ENCODE measurements around the gene ATP7B. TPM values are rescaled to one million over a fixed set of nuclear protein-coding genes. Genes with fewer than 3 reads are reported as not detected.

Gene ATP7B
- total RNA-seq, 1 donor from 2014 or later = 3.8 TPM

DNA sequence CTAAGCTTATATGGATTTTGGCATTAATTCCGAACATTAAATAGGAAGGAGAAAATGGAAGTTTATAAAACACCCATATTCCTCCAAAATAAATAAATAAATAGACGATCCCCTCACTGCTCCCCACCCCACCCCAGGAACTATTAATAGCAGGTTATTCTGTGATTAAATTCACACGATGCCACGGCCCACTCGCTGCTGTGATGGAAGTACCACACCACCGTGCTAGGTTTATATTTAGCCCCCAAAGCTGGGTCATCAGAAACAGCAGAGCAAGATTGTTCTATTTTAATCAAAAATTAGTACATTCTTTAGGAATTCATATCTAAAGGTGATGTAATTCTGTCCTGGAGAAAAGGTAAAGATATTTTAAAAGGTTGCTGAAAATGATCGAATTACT lies 84.1 kb downstream of the ATP7B start:
- TF ChIP-seq, protein P1, sequence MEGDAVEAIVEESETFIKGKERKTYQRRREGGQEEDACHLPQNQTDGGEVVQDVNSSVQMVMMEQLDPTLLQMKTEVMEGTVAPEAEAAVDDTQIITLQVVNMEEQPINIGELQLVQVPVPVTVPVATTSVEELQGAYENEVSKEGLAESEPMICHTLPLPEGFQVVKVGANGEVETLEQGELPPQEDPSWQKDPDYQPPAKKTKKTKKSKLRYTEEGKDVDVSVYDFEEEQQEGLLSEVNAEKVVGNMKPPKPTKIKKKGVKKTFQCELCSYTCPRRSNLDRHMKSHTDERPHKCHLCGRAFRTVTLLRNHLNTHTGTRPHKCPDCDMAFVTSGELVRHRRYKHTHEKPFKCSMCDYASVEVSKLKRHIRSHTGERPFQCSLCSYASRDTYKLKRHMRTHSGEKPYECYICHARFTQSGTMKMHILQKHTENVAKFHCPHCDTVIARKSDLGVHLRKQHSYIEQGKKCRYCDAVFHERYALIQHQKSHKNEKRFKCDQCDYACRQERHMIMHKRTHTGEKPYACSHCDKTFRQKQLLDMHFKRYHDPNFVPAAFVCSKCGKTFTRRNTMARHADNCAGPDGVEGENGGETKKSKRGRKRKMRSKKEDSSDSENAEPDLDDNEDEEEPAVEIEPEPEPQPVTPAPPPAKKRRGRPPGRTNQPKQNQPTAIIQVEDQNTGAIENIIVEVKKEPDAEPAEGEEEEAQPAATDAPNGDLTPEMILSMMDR (IDR thresholded peaks at IDR 0.05; ENCODE audit: borderline replicate concordance) = no peak
- H3K4me3 ChIP-seq = no peak overlapping the region
- no peak overlapping the region for H3K27ac ChIP-seq (replicated peaks)
- H3K4me1 ChIP-seq = peaks cover 11% of the 10 kb centered on the region
- H3K27me3 ChIP-seq (ENCODE audit: low read depth) = no peaks in the 10 kb centered on the region
- intact Hi-C loops (cut with micrococcal nuclease) = no loop called here
- no peak for DNase-seq
- no peaks in the 10 kb centered on the region for H3K9me3 ChIP-seq (replicated peaks)
- peaks cover 9% of the 10 kb centered on the region for H3K36me3 ChIP-seq

DNA sequence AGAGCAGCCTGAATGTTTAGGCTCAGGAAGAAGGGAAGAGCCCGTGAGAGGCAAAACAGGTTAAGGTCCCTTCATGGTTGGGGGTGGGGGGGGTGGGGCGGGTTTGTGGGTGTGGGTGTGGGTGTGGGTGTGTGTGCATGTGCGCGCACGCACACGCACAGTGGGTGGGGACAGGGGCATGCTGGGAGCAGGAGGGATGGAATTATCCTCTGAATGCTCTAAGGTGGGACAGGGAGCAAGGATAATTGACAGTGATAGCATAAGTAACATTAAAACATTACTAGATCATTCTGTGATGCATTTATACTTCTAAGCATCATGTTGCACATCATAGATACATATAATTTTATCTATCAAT lies 84.7 kb downstream of the ATP7B start:
- Histone ChIP-seq H3K27me3 (ENCODE audit: low read depth) (no peaks in the 10 kb centered on the region), H3K27ac (replicated peaks) (no peak overlapping the region), H3K36me3 (peaks cover 3% of the 10 kb centered on the region), H3K4me3 (no peak overlapping the region), H3K9me3 (replicated peaks) (no peaks in the 10 kb centered on the region), H3K4me1 (peaks cover 11% of the 10 kb centered on the region)
- DNase-seq = no peak
- TF ChIP-seq, protein P1 (IDR thresholded peaks at IDR 0.05; ENCODE audit: borderline replicate concordance) = no peak
- intact Hi-C loops (cut with micrococcal nuclease) = no loop called here

DNA sequence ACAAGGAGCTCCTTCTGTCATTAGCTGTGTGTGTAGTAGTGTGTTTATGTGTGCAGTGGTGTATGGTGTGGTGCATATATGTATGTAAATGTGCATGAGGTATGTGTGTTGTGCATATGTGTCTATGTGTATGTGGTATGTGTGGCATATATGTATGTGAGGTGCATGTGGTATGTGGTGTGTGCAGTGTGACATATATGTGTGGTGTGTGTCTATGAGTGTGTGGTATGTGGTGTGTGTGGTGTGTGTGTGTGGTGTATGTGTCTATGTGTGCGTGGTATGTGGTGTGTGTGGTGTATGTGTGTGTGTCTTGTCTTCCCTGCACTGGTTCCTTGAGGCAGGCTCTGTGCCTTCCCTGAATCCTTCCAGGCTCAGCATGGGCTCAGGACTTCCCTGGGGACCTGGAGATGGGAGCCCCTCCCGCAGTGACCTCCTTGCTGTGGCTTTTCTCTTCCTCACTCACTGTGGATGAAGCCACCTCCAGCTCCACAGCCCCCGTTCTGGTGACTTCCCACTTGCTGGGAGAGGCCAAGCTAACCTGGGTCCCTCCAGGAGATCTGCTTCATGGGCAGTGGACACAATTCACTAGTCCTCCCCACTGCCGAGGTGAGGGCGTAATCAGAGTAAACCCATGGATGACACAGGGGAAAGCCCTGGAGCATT lies 85.3 kb downstream of the ATP7B start:
- H3K9me3 ChIP-seq (replicated peaks) = no peaks in the 10 kb centered on the region
- no peaks in the 10 kb centered on the region for H3K36me3 ChIP-seq
- no peak for DNase-seq
- no peak overlapping the region for H3K4me3 ChIP-seq
- peaks cover 11% of the 10 kb centered on the region for H3K4me1 ChIP-seq
- no peak overlapping the region for H3K27ac ChIP-seq (replicated peaks)
- H3K27me3 ChIP-seq (ENCODE audit: low read depth) = no peaks in the 10 kb centered on the region
- TF ChIP-seq, protein P1 (IDR thresholded peaks at IDR 0.05; ENCODE audit: borderline replicate concordance) = no peak
- intact Hi-C loops (cut with micrococcal nuclease) = no loop called here

DNA sequence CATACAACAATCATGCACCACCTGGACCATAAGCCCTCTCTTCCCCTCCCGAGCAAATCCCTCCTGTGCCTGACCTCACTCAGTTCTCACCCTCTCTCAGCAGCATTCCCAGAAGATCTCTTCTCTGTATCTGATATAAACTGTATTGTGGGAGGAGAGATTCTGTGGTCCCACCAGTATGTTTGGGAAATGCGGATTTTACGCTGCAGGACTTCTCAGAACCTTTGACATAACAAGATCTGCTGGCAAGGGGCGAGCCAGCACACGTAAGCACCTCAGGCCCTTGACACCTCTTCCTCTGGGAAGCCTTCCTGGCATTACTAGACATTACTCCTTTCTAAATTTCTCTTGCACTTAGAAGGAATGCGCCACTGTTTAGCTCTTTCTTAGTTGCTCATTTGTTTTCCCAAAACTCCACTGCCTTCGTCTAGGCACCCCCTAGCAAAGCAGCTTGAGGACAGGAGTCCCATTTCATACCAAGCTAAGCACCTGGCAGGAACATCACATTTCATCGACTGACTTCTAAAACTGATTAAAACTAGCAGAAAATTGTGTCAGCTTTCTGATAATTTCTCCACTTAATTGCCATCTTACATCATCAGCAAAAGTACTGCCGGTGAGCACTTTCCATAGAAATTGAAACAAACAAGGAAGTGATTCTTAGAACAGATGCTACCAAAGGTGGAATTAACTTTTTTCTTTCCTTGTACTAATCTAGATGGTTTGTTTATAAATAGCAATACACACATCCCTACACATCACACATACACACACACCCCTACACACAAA lies 86.3 kb downstream of the ATP7B start:
- Histone ChIP-seq H3K4me3 (no peak overlapping the region), H3K4me1 (peaks cover 11% of the 10 kb centered on the region), H3K9me3 (replicated peaks) (no peaks in the 10 kb centered on the region), H3K27ac (replicated peaks) (no peak overlapping the region), H3K27me3 (ENCODE audit: low read depth) (no peaks in the 10 kb centered on the region), H3K36me3 (no peaks in the 10 kb centered on the region)
- TF ChIP-seq, protein P1 (IDR thresholded peaks at IDR 0.05; ENCODE audit: borderline replicate concordance) = no peak
- intact Hi-C loops (cut with micrococcal nuclease) = no loop called here
- no peak for DNase-seq

DNA sequence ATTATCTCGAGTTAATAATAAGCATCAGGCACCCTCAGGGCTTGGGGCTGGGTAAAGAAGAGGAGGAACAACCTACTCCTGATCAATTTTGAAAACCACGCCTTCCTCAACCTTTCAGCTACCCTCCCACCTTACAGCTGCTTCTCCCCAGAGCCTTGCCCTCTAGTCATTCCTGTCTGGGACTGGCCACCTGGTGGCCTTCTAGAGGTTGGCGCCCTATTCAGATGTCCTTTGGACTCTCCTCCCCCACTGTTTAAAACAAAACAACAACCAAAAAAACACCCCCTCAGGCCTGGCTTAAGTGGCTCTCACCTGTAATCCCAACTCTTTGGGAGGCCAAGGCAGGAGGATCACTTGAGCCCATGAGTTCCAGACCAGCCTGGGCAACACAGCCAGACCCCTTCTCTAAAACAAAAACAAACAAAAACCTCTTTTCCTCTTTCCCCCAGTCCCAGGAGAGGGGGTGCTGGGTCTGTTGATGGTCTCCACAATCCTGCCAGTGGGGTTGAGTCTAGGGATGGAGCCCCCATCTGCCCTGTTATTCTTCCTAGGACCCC lies 87.2 kb downstream of the ATP7B start:
- peaks cover 11% of the 10 kb centered on the region for H3K4me1 ChIP-seq
- H3K27ac ChIP-seq (replicated peaks) = no peak overlapping the region
- intact Hi-C loops (cut with micrococcal nuclease) = no loop called here
- H3K36me3 ChIP-seq = no peaks in the 10 kb centered on the region
- no peak for DNase-seq
- TF ChIP-seq, protein P1 (IDR thresholded peaks at IDR 0.05; ENCODE audit: borderline replicate concordance) = peak; percentile 18
- no peak overlapping the region for H3K4me3 ChIP-seq
- H3K9me3 ChIP-seq (replicated peaks) = no peaks in the 10 kb centered on the region
- no peaks in the 10 kb centered on the region for H3K27me3 ChIP-seq (ENCODE audit: low read depth)

Measured in left ventricle myocardium inferior (tissue), 1 donor.